AG09309 (cell line): Measurements from ENCODE around the gene TRPV6.

ENCODE experiments used
- DNase-seq: peaks from one replicate; pipeline ENCODE4 v3.0.0-alpha.2; 2010; ENCODE audit warnings: low read depth
- H3K4me3 ChIP-seq: 2 replicates; pipeline ENCODE4 v1.5.1; 2011; ENCODE audit warnings: mild to moderate bottlenecking, low read depth, low read length, moderate library complexity; ENCODE audit not compliant: control insufficient read depth
- CTCF ChIP-seq: IDR thresholded peaks from 2 replicates; pipeline ENCODE4 v1.5.1; 2011; ENCODE audit warnings: mild to moderate bottlenecking, low read depth, low read length, inconsistent platforms; ENCODE audit not compliant: insufficient read depth, control insufficient read depth; ENCODE audit errors: missing control alignments

The TRPV6 gene

DNA sequence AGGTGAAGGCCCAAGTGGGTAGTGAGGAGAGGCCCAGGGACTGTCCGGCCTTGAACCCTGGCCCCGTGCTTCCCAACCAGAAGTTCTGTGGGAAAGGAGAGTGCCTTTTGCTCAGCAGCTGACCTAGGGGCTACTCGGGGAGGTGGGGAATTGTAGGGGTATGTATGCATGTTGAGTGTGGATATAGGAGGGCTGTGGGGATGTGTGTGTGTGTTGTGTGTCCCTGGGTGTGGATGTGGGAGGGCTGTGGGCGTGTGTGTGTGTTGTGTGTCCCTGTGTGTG is 18.5 kb downstream of the TRPV6 start:
- DNase-seq = no peak
- no peak for TF ChIP-seq CTCF
- H3K4me3 ChIP-seq = no peak overlapping the region

GRCh38 chr7:142866361-142867096 is 19.0 kb downstream of the TRPV6 start:
- peak; percentile 68 for TF ChIP-seq CTCF
- no peak for DNase-seq
- no peak overlapping the region for H3K4me3 ChIP-seq

DNA sequence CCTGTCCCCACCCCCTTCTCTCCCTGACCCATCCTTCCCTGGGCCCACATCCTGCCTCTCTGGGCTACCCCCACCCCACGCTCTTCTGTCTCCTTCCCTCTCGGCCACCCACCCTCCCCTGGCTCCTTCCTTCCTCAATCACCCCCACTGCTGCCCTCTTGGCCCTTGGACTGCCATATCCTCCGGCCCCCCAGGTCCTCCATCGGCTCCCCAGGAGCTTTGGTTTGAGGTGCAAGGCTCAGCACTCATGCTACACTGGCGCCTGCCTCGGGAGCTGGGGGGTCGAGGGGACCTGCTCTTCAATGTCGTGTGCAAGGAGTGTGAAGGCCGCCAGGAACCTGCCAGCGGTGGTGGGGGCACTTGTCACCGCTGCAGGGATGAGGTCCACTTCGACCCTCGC is 19.8 kb downstream of the TRPV6 start:
- H3K4me3 ChIP-seq = no peak overlapping the region
- no peak for TF ChIP-seq CTCF
- no peak for DNase-seq

GRCh38 chr7:142864980-142865747 is 20.4 kb downstream of the TRPV6 start:
- no peak for TF ChIP-seq CTCF
- H3K4me3 ChIP-seq = no peak overlapping the region
- no peak for DNase-seq

GRCh38 chr7:142863891-142864685 is 21.5 kb downstream of the TRPV6 start:
- no peak for DNase-seq
- H3K4me3 ChIP-seq = no peak overlapping the region
- no peak for TF ChIP-seq CTCF

- no peak for TF ChIP-seq CTCF
- no peak for DNase-seq
- no peak overlapping the region for H3K4me3 ChIP-seq
Measured at GRCh38 chr7:142862786-142863400, 22.7 kb downstream of the TRPV6 start.
